ENCODE measurements around the gene PTPN1. TPM values are rescaled to one million over a fixed set of nuclear protein-coding genes. Genes with fewer than 3 reads are reported as not detected.

The PTPN1 gene
- total and polyA plus RNA-seq, 2 of the 13 experiments (the other 11 are each of a cell fraction or from before 2014, with no cell fraction given), result 17.7 to 37.2 TPM

GRCh38 chr20:50625986-50626677, 115.9 kb downstream of the PTPN1 start (continued):
- no peak; the same call in 1 of the 2 replicates for TF ChIP-seq ZNF607 (CRISPR knock-in tag; IDR thresholded peaks at IDR 0.05; ENCODE audit: borderline replicate concordance)
- TF ChIP-seq GRHL1 (CRISPR knock-in tag; conservative IDR thresholded peaks at IDR 0.05), result no peak
- no peak for TF ChIP-seq ZNF577 (CRISPR knock-in tag; IDR thresholded peaks at IDR 0.05; ENCODE audit: borderline replicate concordance, low read depth)
- no peak for TF ChIP-seq ZNF432 (CRISPR knock-in tag; IDR thresholded peaks at IDR 0.05; ENCODE audit: borderline replicate concordance)
- TF ChIP-seq RELA (CRISPR knock-in tag; IDR thresholded peaks at IDR 0.05), result 0 out of 2 replicates have a peak, but pooled peaks have one; percentile 19
- TF ChIP-seq NR2F6 (IDR thresholded peaks at IDR 0.05), result no peak
- TF ChIP-seq NR2F6 (CRISPR knock-in tag; IDR thresholded peaks at IDR 0.05), result no peak; the same call in 1 of the 2 replicates
- TF ChIP-seq KDM2A (CRISPR knock-in tag; IDR thresholded peaks at IDR 0.05; ENCODE audit: borderline replicate concordance, low read depth), result peak; percentile 75
- no peak for TF ChIP-seq PRPF4 (IDR thresholded peaks at IDR 0.05; ENCODE audit: low read depth, low read length, poor library complexity, severe bottlenecking)
- TF ChIP-seq CERS6 (CRISPR knock-in tag; IDR thresholded peaks at IDR 0.05), result no peak
- TF ChIP-seq ZNF318 (CRISPR knock-in tag; IDR thresholded peaks at IDR 0.05), result peak; percentile 13; the same call in 1 of the 2 replicates
- 0 out of 2 replicates have a peak, but pooled peaks have one; percentile 15 for TF ChIP-seq NFYB (CRISPR knock-in tag; IDR thresholded peaks at IDR 0.05)
- TF ChIP-seq ATF7 (IDR thresholded peaks at IDR 0.05), result no peak
- TF ChIP-seq ATF7 (CRISPR knock-in tag; IDR thresholded peaks at IDR 0.05), result no peak
- no peak for TF ChIP-seq ARNTL (CRISPR knock-in tag; IDR thresholded peaks at IDR 0.05)
- peak; percentile 53; the same call in 1 of the 2 replicates for TF ChIP-seq SAP130 (CRISPR knock-in tag; IDR thresholded peaks at IDR 0.05; ENCODE audit: low read depth)
- 0 out of 2 replicates have a peak, but pooled peaks have one; percentile 64 for TF ChIP-seq ZNF746 (CRISPR knock-in tag; IDR thresholded peaks at IDR 0.05)
- no peak for TF ChIP-seq ZNF484 (CRISPR knock-in tag; IDR thresholded peaks at IDR 0.05; ENCODE audit: borderline replicate concordance, low read depth)
- TF ChIP-seq FOXC1 (CRISPR knock-in tag; IDR thresholded peaks at IDR 0.05; ENCODE audit: borderline replicate concordance), result 0 out of 2 replicates have a peak, but pooled peaks have one; percentile 38
- TF ChIP-seq ZNF317 (CRISPR knock-in tag; IDR thresholded peaks at IDR 0.05), result no peak
